Measurements from ENCODE around the gene NHLH1.

Gene NHLH1

GRCh38 chr1:160367934-160368923 is 1.4 kb downstream of the NHLH1 start:
- Histone ChIP-seq H3K79me1 (ENCODE audit: low read depth, low read length) (no peaks in the 10 kb centered on the region), H4K91ac (ENCODE audit: low read depth, low read length, poor library complexity) (no peak overlapping the region), H3K14ac (ENCODE audit: low read length) (no peak overlapping the region), H3K27me3 (ENCODE audit: control insufficient read depth in 3 of 3, insufficient read depth in 3 of 3, low read depth in 1 of 3, low read length in 3 of 3) (no peaks in the 10 kb centered on the region), H2BK12ac (ENCODE audit: low read length) (no peak overlapping the region), H2AK5ac (ENCODE audit: low read depth, low read length) (peak overlapping the region; percentile 97), H3K4me1 (ENCODE audit: control insufficient read depth in 2 of 2, insufficient read depth in 1 of 2, low read depth in 1 of 2, low read length in 2 of 2) (peaks cover 3 to 4% of the 10 kb centered on the region in 2 donors), H3K9me3 (replicated peaks in 1 of 2; ENCODE audit: control insufficient read depth in 2 of 2, insufficient read depth in 1 of 2, low read depth in 1 of 2, low read length in 2 of 2) (no peaks in the 10 kb centered on the region), H3K4me3 (ENCODE audit: low read length in 2 of 2) (peak overlapping the region in 1 of 2 donors; percentile 3), H2BK5ac (ENCODE audit: low read length) (no peak overlapping the region), H2AFZ (ENCODE audit: low read length) (no peak overlapping the region), H3K4me2 (ENCODE audit: insufficient read depth, low read length, poor library complexity, severe bottlenecking) (no peak overlapping the region), H3K36me3 (replicated peaks in 1 of 2; ENCODE audit: control insufficient read depth in 2 of 2, insufficient read depth in 2 of 2, low read length in 2 of 2) (peaks cover 0 to 1% of the 10 kb centered on the region in 2 donors), H3K18ac (ENCODE audit: low read length) (peak overlapping the region; percentile 21), H2BK120ac (ENCODE audit: low read depth, low read length) (no peak overlapping the region), H4K8ac (ENCODE audit: low read depth, low read length) (peak overlapping the region; percentile 43), H3K9ac (ENCODE audit: low read depth, low read length, poor library complexity) (no peak overlapping the region), H3K4ac (ENCODE audit: low read length) (no peak overlapping the region), H2BK15ac (ENCODE audit: low read length) (peak overlapping the region; percentile 52), H3K23ac (ENCODE audit: low read depth, low read length, poor library complexity) (no peak overlapping the region), H3K27ac (replicated peaks; ENCODE audit: low read length) (no peak overlapping the region)
- no CpG with 5 or more reads among the region's 4 CpGs for WGBS, 2 donors (ENCODE audit: extremely low coverage in 2 of 2, insufficient read length in 2 of 2, insufficient replicate concordance in 1 of 2)
- DNase-seq (ENCODE audit: low spot score): no peak

GRCh38 chr1:160369087-160369486 is 2.2 kb downstream of the NHLH1 start:
- no CpG with 5 or more reads among the region's 1 CpG for WGBS, 2 donors (ENCODE audit: extremely low coverage in 2 of 2, insufficient read length in 2 of 2, insufficient replicate concordance in 1 of 2)
- Histone ChIP-seq H3K27me3 (ENCODE audit: control insufficient read depth in 3 of 3, insufficient read depth in 3 of 3, low read depth in 1 of 3, low read length in 3 of 3) (no peaks in the 10 kb centered on the region), H3K18ac (ENCODE audit: low read length) (no peak overlapping the region), H3K36me3 (replicated peaks in 1 of 2; ENCODE audit: control insufficient read depth in 2 of 2, insufficient read depth in 2 of 2, low read length in 2 of 2) (peaks cover 0 to 1% of the 10 kb centered on the region in 2 donors), H3K23ac (ENCODE audit: low read depth, low read length, poor library complexity) (no peak overlapping the region), H2AK5ac (ENCODE audit: low read depth, low read length) (no peak overlapping the region), H4K91ac (ENCODE audit: low read depth, low read length, poor library complexity) (no peak overlapping the region), H2BK12ac (ENCODE audit: low read length) (no peak overlapping the region), H3K79me1 (ENCODE audit: low read depth, low read length) (no peaks in the 10 kb centered on the region), H3K4me3 (ENCODE audit: low read length in 2 of 2) (no peak overlapping the region), H3K9ac (ENCODE audit: low read depth, low read length, poor library complexity) (no peak overlapping the region), H2BK120ac (ENCODE audit: low read depth, low read length) (no peak overlapping the region), H3K27ac (replicated peaks; ENCODE audit: low read length) (no peak overlapping the region), H4K8ac (ENCODE audit: low read depth, low read length) (no peak overlapping the region), H3K4ac (ENCODE audit: low read length) (no peak overlapping the region), H3K9me3 (replicated peaks in 1 of 2; ENCODE audit: control insufficient read depth in 2 of 2, insufficient read depth in 1 of 2, low read depth in 1 of 2, low read length in 2 of 2) (no peaks in the 10 kb centered on the region), H3K14ac (ENCODE audit: low read length) (no peak overlapping the region), H2BK5ac (ENCODE audit: low read length) (no peak overlapping the region), H3K4me1 (ENCODE audit: control insufficient read depth in 2 of 2, insufficient read depth in 1 of 2, low read depth in 1 of 2, low read length in 2 of 2) (peaks cover 3 to 4% of the 10 kb centered on the region in 2 donors), H3K4me2 (ENCODE audit: insufficient read depth, low read length, poor library complexity, severe bottlenecking) (no peak overlapping the region), H2AFZ (ENCODE audit: low read length) (no peak overlapping the region), H2BK15ac (ENCODE audit: low read length) (no peak overlapping the region)
- no peak for DNase-seq (ENCODE audit: low spot score)

DNA sequence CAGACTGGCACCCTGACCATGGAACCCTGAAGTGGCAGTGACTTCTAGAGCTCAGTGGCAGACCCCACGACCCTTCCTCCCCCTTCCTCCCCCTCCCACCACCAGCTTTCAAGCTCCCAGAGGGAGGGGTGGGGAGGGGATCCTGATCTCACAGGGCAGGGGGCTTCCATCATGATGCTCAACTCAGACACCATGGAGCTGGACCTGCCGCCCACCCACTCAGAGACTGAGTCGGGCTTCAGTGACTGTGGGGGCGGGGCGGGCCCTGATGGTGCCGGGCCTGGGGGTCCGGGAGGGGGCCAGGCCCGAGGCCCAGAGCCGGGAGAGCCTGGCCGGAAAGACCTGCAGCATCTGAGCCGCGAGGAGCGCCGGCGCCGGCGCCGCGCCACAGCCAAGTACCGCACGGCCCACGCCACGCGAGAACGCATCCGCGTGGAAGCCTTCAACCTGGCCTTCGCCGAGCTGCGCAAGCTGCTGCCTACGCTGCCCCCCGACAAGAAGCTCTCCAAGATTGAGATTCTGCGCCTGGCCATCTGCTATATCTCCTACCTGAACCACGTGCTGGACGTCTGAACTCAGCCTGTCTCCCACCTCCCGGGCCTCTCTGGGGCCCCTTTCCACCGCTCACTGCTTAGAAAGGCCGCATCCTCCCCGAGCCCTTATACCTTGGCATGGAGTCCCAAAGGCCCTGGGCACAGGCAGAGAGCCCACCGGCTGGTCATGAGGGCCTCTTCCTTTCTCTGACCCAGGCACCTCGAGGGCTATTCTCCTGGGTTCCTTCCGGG is 3.9 kb downstream of the NHLH1 start:
- Histone ChIP-seq H3K4me1 (ENCODE audit: control insufficient read depth in 2 of 2, insufficient read depth in 1 of 2, low read depth in 1 of 2, low read length in 2 of 2) (peaks cover 19% of the 10 kb centered on the region in 2 donors), H2BK5ac (ENCODE audit: low read length) (no peak overlapping the region), H2BK12ac (ENCODE audit: low read length) (no peak overlapping the region), H4K8ac (ENCODE audit: low read depth, low read length) (no peak overlapping the region), H3K27me3 (ENCODE audit: control insufficient read depth in 3 of 3, insufficient read depth in 3 of 3, low read depth in 1 of 3, low read length in 3 of 3) (no peaks in the 10 kb centered on the region), H2AFZ (ENCODE audit: low read length) (no peak overlapping the region), H3K23ac (ENCODE audit: low read depth, low read length, poor library complexity) (no peak overlapping the region), H2BK15ac (ENCODE audit: low read length) (peak overlapping the region; percentile 53), H3K4me3 (ENCODE audit: low read length in 2 of 2) (no peak overlapping the region), H3K9me3 (replicated peaks in 1 of 2; ENCODE audit: control insufficient read depth in 2 of 2, insufficient read depth in 1 of 2, low read depth in 1 of 2, low read length in 2 of 2) (no peaks in the 10 kb centered on the region), H3K36me3 (replicated peaks in 1 of 2; ENCODE audit: control insufficient read depth in 2 of 2, insufficient read depth in 2 of 2, low read length in 2 of 2) (no peaks in the 10 kb centered on the region), H3K18ac (ENCODE audit: low read length) (peak overlapping the region; percentile 64), H3K4ac (ENCODE audit: low read length) (no peak overlapping the region), H4K91ac (ENCODE audit: low read depth, low read length, poor library complexity) (no peak overlapping the region), H2BK120ac (ENCODE audit: low read depth, low read length) (no peak overlapping the region), H3K14ac (ENCODE audit: low read length) (no peak overlapping the region), H3K27ac (replicated peaks; ENCODE audit: low read length) (no peak overlapping the region), H3K9ac (ENCODE audit: low read depth, low read length, poor library complexity) (no peak overlapping the region), H2AK5ac (ENCODE audit: low read depth, low read length) (peak overlapping the region; percentile 83), H3K4me2 (ENCODE audit: insufficient read depth, low read length, poor library complexity, severe bottlenecking) (no peak overlapping the region), H3K79me1 (ENCODE audit: low read depth, low read length) (no peaks in the 10 kb centered on the region)
- DNase-seq (ENCODE audit: low spot score): no peak
- WGBS, 2 donors (ENCODE audit: extremely low coverage in 2 of 2, insufficient read length in 2 of 2, insufficient replicate concordance in 1 of 2): no CpG with 5 or more reads among the region's 42 CpGs

GRCh38 chr1:160371346-160371631 is 4.4 kb downstream of the NHLH1 start:
- Histone ChIP-seq H3K27ac (replicated peaks; ENCODE audit: low read length) (no peak overlapping the region), H3K14ac (ENCODE audit: low read length) (no peak overlapping the region), H2BK12ac (ENCODE audit: low read length) (no peak overlapping the region), H3K4ac (ENCODE audit: low read length) (no peak overlapping the region), H4K8ac (ENCODE audit: low read depth, low read length) (no peak overlapping the region), H2AK5ac (ENCODE audit: low read depth, low read length) (no peak overlapping the region), H3K9me3 (replicated peaks in 1 of 2; ENCODE audit: control insufficient read depth in 2 of 2, insufficient read depth in 1 of 2, low read depth in 1 of 2, low read length in 2 of 2) (no peaks in the 10 kb centered on the region), H3K9ac (ENCODE audit: low read depth, low read length, poor library complexity) (no peak overlapping the region), H3K4me2 (ENCODE audit: insufficient read depth, low read length, poor library complexity, severe bottlenecking) (no peak overlapping the region), H3K23ac (ENCODE audit: low read depth, low read length, poor library complexity) (no peak overlapping the region), H4K91ac (ENCODE audit: low read depth, low read length, poor library complexity) (no peak overlapping the region), H2AFZ (ENCODE audit: low read length) (no peak overlapping the region), H3K4me1 (ENCODE audit: control insufficient read depth in 2 of 2, insufficient read depth in 1 of 2, low read depth in 1 of 2, low read length in 2 of 2) (peaks cover 24 to 25% of the 10 kb centered on the region in 2 donors), H2BK120ac (ENCODE audit: low read depth, low read length) (no peak overlapping the region), H2BK5ac (ENCODE audit: low read length) (no peak overlapping the region), H3K27me3 (ENCODE audit: control insufficient read depth in 3 of 3, insufficient read depth in 3 of 3, low read depth in 1 of 3, low read length in 3 of 3) (no peaks in the 10 kb centered on the region), H3K79me1 (ENCODE audit: low read depth, low read length) (no peaks in the 10 kb centered on the region), H3K4me3 (ENCODE audit: low read length in 2 of 2) (no peak overlapping the region), H2BK15ac (ENCODE audit: low read length) (no peak overlapping the region), H3K18ac (ENCODE audit: low read length) (peak overlapping the region; percentile 63), H3K36me3 (replicated peaks in 1 of 2; ENCODE audit: control insufficient read depth in 2 of 2, insufficient read depth in 2 of 2, low read length in 2 of 2) (no peaks in the 10 kb centered on the region)
- no peak for DNase-seq (ENCODE audit: low spot score)

All from neuronal stem cell (in vitro differentiated cells).